ENCODE results near the gene SLC12A8. TPM values are rescaled to one million over a fixed set of nuclear protein-coding genes. Genes with fewer than 3 reads are reported as not detected.

Gene SLC12A8
- total RNA-seq, 1 donor from 2014 or later: 24.2 TPM

- ATAC-seq: no peak
- DNase-seq (ENCODE audit: low spot score): no peak
Measured at GRCh38 chr3:125037498-125038150, 174.9 kb downstream of the SLC12A8 start.

DNA sequence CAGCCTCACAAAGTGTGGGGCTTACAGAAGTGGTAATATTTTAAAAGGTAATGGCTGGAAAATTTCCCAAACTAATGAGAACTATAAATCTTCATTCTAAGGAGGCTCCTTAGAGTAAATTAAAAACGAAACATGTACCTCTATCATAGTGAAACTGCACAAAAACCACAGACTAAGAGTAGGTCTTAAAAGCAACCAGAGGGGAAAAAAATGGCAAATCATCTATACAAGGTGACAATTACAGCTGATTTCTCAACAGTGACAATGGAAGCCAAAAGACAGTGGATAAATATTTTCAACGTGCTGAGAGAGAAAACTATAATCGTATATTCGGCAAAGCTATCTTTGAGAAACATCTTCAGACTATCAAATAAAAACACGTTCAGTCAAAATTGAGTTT lies 177.3 kb downstream of the SLC12A8 start:
- no peak for ATAC-seq

DNA sequence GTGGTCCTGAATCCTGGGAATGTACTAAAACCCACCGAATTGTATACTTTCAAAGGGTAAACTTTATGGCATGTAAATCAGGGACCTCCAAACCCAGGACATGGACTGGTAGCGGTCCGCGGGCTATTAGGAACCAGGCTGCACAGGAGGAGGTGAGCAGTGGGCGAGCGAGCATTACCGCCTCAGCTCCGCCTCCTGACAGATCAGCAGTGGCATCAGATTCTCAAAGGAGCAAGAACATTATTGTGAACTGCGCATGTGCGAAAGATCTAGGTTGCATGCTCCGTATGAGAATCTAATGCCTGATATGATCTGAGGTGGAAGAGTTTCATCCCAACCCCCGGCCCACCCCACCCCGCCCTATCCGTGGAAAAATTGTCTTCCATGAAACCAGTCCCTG lies 178.9 kb downstream of the SLC12A8 start:
- no peak for DNase-seq (ENCODE audit: low spot score)
- ATAC-seq: no peak

More for the DNA sequence above, 177.3 kb downstream of the SLC12A8 start:
- no peak for DNase-seq (ENCODE audit: low spot score)

DNA sequence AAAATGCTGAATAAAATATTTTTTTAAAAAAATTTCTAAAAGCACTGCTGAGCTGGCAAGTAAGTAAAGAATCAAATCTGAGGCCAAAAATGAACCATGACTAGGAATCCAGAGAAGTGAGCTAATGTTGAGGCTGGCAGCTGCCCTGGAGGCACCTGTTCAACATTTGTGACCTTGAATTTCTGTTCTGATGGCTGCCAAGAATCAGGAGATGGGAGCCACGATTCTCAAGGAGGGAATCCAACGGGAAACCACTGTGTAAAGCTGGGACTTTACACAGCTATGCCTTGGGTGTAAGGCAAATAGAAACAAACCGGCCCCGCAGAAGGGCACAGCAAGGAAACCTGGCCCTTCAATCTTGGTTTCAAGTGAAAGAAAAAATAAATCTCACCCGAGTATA lies 179.4 kb downstream of the SLC12A8 start:
- no peak for DNase-seq (ENCODE audit: low spot score)
- no peak for ATAC-seq

- ATAC-seq (no peak), DNase-seq (ENCODE audit: low spot score) (no peak)
Measured at GRCh38 chr3:125032683-125033082, 179.9 kb downstream of the SLC12A8 start.

Other genes with a start within 250 kb of the SLC12A8 start
- 5.4 TPM for gene HEG1, start 156.8 kb downstream of the SLC12A8 start, total RNA-seq
- 17.7 TPM for gene ZNF148, start 162.6 kb upstream of the SLC12A8 start, total RNA-seq